HEK293 (cell line): ENCODE data around the gene LGI4.

ENCODE experiments used
- GLI2 ChIP-seq: fragments of 450-650 bp; formaldehyde crosslinking; IDR thresholded peaks from 2 replicates; pipeline ENCODE4; 2017; ENCODE audit warnings: missing biosample characterization, missing genetic modification characterization, low read depth, borderline replicate concordance
- KLF7 ChIP-seq: fragments of 450-650 bp; formaldehyde crosslinking; IDR thresholded peaks from 2 replicates; pipeline ENCODE4 v1.5.1; 2016; ENCODE audit warnings: missing biosample characterization, missing genetic modification characterization, borderline replicate concordance
- KLF8 ChIP-seq: fragments of 450-650 bp; formaldehyde crosslinking; IDR thresholded peaks from 2 replicates; pipeline ENCODE4 v1.5.1; 2016; ENCODE audit warnings: missing biosample characterization, missing genetic modification characterization
- SCRT2 ChIP-seq: fragments of 450-650 bp; formaldehyde crosslinking; IDR thresholded peaks from 2 replicates; pipeline ENCODE4 v1.5.1; 2016; ENCODE audit warnings: missing biosample characterization, missing genetic modification characterization
- ZFHX2 ChIP-seq: fragments of 450-650 bp; formaldehyde crosslinking; conservative IDR thresholded peaks from 2 replicates; pipeline ENCODE4 v1.5.1; 2016; ENCODE audit warnings: missing biosample characterization, missing genetic modification characterization
- ZFP3 ChIP-seq: fragments of 450-650 bp; formaldehyde crosslinking; IDR thresholded peaks from 2 replicates; pipeline ENCODE4 v1.5.1; 2016; ENCODE audit warnings: low read depth, missing biosample characterization, missing genetic modification characterization
- ZIC2 ChIP-seq: fragments of 450-650 bp; formaldehyde crosslinking; IDR thresholded peaks from 2 replicates; pipeline ENCODE4 v1.5.1; 2016; ENCODE audit warnings: missing biosample characterization, missing genetic modification characterization
- ZNF112 ChIP-seq: fragments of 450-650 bp; formaldehyde crosslinking; IDR thresholded peaks from 2 replicates; pipeline ENCODE4 v1.5.0; 2017; ENCODE audit warnings: missing biosample characterization, missing genetic modification characterization
- ZNF146 ChIP-seq: fragments of 450-650 bp; formaldehyde crosslinking; IDR thresholded peaks from 2 replicates; pipeline ENCODE4 v1.5.1; 2016; ENCODE audit warnings: missing biosample characterization, missing genetic modification characterization
- ZNF16 ChIP-seq: fragments of 450-650 bp; formaldehyde crosslinking; IDR thresholded peaks from 2 replicates; pipeline ENCODE4 v1.5.1; 2016; ENCODE audit warnings: low read depth, missing biosample characterization, missing genetic modification characterization
- ZNF426 ChIP-seq: fragments of 450-650 bp; formaldehyde crosslinking; IDR thresholded peaks from 2 replicates; pipeline ENCODE4 v1.5.1; 2017; ENCODE audit warnings: missing biosample characterization, missing genetic modification characterization, mild to moderate bottlenecking, inconsistent platforms, moderate library complexity
- ZNF560 ChIP-seq: fragments of 450-650 bp; formaldehyde crosslinking; IDR thresholded peaks from 2 replicates; pipeline ENCODE4 v1.5.1; 2017; ENCODE audit warnings: missing biosample characterization, missing genetic modification characterization, borderline replicate concordance
- ZNF600 ChIP-seq: fragments of 450-650 bp; formaldehyde crosslinking; IDR thresholded peaks from 2 replicates; pipeline ENCODE4 v1.5.1; 2016; ENCODE audit warnings: missing biosample characterization, missing genetic modification characterization
- ZNF707 ChIP-seq: fragments of 450-650 bp; formaldehyde crosslinking; IDR thresholded peaks from 2 replicates; pipeline ENCODE4 v1.5.1; 2016; ENCODE audit warnings: missing biosample characterization, missing genetic modification characterization
- TF ChIP-seq, protein P1 (sequence below): IDR thresholded peaks from 2 replicates; pipeline ENCODE4 v1.6.1; 2011; ENCODE audit warnings: mild to moderate bottlenecking, low read depth, low read length, borderline replicate concordance
- TF ChIP-seq, protein P2 (sequence below): fragments of 450-650 bp; formaldehyde crosslinking; IDR thresholded peaks from 2 replicates; pipeline ENCODE4 v1.5.1; 2016; ENCODE audit warnings: missing biosample characterization, missing genetic modification characterization
- TF ChIP-seq, protein P3 (sequence below): fragments of 450-650 bp; formaldehyde crosslinking; IDR thresholded peaks from 2 replicates; pipeline ENCODE4 v1.5.1; 2016; ENCODE audit warnings: missing biosample characterization, missing genetic modification characterization, low read depth
- TF ChIP-seq, protein P4 (sequence below): fragments of 450-650 bp; formaldehyde crosslinking; IDR thresholded peaks from 2 replicates; pipeline ENCODE4 v1.5.1; 2016; ENCODE audit warnings: missing biosample characterization, missing genetic modification characterization
- TF ChIP-seq, protein P5 (sequence below): fragments of 450-650 bp; IDR thresholded peaks from 2 replicates; pipeline ENCODE4 v1.5.1; 2018; ENCODE audit warnings: missing biosample characterization, mild to moderate bottlenecking, missing genetic modification characterization
- TF ChIP-seq, protein P6 (sequence below): fragments of 450-650 bp; formaldehyde crosslinking; IDR thresholded peaks from 2 replicates; pipeline ENCODE4 v1.5.1; 2016; ENCODE audit warnings: missing biosample characterization, missing genetic modification characterization, borderline replicate concordance
- TF ChIP-seq, protein P7 (sequence below): fragments of 450-650 bp; formaldehyde crosslinking; IDR thresholded peaks from 2 replicates; pipeline ENCODE4 v1.5.1; 2017; ENCODE audit warnings: missing biosample characterization, missing genetic modification characterization
- TF ChIP-seq, protein P8 (sequence below): fragments of 450-650 bp; formaldehyde crosslinking; IDR thresholded peaks from 2 replicates; pipeline ENCODE4 v1.5.1; 2016; ENCODE audit warnings: missing biosample characterization, missing genetic modification characterization

LGI4 gene

DNA sequence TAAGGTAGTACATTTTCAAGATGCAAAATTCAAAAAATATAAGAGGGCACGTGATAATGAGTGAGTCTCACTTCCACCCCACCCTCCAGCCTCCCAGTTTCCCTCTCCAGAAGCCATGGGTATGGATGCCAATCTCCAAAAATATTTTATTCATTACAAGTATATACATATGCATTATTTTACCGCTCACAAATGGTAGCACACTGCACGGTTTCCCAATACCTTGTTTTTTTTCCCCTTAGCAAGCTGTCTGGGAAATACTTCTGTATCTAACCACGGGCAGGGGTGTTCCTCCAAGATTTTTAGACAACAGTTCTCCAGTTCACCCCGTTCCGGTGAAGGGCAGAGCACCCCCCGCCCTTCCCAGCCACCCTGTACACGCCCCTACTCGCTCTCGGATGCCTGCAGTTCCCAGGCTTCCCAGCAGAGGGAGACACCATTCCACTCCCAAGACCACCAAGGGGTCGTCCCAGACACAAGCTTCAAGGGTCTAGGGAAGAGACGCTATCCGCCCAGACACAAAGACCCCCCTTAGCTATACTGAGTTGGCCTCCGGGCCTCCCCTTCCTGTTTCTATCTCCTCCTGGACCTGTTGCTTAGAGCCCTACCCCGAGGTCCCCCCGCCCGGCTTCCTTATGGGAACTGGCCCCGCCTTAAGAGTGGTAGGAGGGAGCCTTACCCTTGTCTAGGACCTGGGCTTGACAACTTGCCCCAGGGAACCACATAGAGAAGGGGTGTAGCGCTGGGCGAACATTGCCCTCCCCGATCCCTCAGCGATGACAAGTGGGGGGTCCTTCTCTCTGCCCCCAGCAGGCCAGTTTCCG lies 20.3 kb downstream of the LGI4 start (continued):
- TF ChIP-seq, protein P1, sequence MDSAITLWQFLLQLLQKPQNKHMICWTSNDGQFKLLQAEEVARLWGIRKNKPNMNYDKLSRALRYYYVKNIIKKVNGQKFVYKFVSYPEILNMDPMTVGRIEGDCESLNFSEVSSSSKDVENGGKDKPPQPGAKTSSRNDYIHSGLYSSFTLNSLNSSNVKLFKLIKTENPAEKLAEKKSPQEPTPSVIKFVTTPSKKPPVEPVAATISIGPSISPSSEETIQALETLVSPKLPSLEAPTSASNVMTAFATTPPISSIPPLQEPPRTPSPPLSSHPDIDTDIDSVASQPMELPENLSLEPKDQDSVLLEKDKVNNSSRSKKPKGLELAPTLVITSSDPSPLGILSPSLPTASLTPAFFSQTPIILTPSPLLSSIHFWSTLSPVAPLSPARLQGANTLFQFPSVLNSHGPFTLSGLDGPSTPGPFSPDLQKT = no peak
- TF ChIP-seq KLF8 (tag by site-specific recombination) = peak; percentile 93
- TF ChIP-seq, protein P2, sequence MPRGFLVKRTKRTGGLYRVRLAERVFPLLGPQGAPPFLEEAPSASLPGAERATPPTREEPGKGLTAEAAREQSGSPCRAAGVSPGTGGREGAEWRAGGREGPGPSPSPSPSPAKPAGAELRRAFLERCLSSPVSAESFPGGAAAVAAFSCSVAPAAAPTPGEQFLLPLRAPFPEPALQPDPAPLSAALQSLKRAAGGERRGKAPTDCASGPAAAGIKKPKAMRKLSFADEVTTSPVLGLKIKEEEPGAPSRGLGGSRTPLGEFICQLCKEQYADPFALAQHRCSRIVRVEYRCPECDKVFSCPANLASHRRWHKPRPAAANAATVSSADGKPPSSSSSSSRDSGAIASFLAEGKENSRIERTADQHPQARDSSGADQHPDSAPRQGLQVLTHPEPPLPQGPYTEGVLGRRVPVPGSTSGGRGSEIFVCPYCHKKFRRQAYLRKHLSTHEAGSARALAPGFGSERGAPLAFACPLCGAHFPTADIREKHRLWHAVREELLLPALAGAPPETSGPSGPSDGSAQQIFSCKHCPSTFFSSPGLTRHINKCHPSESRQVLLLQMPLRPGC = no peak; the same call in 1 of the 2 replicates
- peak; percentile 100 for TF ChIP-seq SCRT2 (tag by site-specific recombination)
- TF ChIP-seq, protein P3, sequence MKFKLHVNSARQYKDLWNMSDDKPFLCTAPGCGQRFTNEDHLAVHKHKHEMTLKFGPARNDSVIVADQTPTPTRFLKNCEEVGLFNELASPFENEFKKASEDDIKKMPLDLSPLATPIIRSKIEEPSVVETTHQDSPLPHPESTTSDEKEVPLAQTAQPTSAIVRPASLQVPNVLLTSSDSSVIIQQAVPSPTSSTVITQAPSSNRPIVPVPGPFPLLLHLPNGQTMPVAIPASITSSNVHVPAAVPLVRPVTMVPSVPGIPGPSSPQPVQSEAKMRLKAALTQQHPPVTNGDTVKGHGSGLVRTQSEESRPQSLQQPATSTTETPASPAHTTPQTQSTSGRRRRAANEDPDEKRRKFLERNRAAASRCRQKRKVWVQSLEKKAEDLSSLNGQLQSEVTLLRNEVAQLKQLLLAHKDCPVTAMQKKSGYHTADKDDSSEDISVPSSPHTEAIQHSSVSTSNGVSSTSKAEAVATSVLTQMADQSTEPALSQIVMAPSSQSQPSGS (tag by site-specific recombination) = no peak
- peak; percentile 80 for TF ChIP-seq KLF7 (tag by site-specific recombination)
- no peak for TF ChIP-seq ZIC2
- peak; percentile 34 for TF ChIP-seq ZFHX2
- no peak for TF ChIP-seq ZNF707
- TF ChIP-seq ZFP3 (tag by site-specific recombination) = no peak
- no peak for TF ChIP-seq ZNF146 (tag by site-specific recombination)
- TF ChIP-seq, protein P4, sequence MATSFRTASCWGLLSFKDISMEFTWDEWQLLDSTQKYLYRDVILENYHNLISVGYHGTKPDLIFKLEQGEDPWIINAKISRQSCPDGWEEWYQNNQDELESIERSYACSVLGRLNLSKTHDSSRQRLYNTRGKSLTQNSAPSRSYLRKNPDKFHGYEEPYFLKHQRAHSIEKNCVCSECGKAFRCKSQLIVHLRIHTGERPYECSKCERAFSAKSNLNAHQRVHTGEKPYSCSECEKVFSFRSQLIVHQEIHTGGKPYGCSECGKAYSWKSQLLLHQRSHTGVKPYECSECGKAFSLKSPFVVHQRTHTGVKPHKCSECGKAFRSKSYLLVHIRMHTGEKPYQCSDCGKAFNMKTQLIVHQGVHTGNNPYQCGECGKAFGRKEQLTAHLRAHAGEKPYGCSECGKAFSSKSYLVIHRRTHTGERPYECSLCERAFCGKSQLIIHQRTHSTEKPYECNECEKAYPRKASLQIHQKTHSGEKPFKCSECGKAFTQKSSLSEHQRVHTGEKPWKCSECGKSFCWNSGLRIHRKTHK (tag by site-specific recombination) = no peak
- TF ChIP-seq ZNF112 (tag by site-specific recombination) = no peak
- no peak for TF ChIP-seq ZNF426
- TF ChIP-seq, protein P5, sequence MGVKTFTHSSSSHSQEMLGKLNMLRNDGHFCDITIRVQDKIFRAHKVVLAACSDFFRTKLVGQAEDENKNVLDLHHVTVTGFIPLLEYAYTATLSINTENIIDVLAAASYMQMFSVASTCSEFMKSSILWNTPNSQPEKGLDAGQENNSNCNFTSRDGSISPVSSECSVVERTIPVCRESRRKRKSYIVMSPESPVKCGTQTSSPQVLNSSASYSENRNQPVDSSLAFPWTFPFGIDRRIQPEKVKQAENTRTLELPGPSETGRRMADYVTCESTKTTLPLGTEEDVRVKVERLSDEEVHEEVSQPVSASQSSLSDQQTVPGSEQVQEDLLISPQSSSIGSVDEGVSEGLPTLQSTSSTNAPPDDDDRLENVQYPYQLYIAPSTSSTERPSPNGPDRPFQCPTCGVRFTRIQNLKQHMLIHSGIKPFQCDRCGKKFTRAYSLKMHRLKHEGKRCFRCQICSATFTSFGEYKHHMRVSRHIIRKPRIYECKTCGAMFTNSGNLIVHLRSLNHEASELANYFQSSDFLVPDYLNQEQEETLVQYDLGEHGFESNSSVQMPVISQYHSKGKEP (tag by site-specific recombination) = no peak
- no peak for TF ChIP-seq ZNF560 (tag by site-specific recombination)
- TF ChIP-seq GLI2 (tag by site-specific recombination) = no peak
- TF ChIP-seq, protein P6, sequence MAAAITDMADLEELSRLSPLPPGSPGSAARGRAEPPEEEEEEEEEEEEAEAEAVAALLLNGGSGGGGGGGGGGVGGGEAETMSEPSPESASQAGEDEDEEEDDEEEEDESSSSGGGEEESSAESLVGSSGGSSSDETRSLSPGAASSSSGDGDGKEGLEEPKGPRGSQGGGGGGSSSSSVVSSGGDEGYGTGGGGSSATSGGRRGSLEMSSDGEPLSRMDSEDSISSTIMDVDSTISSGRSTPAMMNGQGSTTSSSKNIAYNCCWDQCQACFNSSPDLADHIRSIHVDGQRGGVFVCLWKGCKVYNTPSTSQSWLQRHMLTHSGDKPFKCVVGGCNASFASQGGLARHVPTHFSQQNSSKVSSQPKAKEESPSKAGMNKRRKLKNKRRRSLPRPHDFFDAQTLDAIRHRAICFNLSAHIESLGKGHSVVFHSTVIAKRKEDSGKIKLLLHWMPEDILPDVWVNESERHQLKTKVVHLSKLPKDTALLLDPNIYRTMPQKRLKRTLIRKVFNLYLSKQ (tag by site-specific recombination) = no peak
- TF ChIP-seq, protein P7, sequence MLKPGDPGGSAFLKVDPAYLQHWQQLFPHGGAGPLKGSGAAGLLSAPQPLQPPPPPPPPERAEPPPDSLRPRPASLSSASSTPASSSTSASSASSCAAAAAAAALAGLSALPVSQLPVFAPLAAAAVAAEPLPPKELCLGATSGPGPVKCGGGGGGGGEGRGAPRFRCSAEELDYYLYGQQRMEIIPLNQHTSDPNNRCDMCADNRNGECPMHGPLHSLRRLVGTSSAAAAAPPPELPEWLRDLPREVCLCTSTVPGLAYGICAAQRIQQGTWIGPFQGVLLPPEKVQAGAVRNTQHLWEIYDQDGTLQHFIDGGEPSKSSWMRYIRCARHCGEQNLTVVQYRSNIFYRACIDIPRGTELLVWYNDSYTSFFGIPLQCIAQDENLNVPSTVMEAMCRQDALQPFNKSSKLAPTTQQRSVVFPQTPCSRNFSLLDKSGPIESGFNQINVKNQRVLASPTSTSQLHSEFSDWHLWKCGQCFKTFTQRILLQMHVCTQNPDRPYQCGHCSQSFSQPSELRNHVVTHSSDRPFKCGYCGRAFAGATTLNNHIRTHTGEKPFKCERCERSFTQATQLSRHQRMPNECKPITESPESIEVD (tag by site-specific recombination) = no peak
- no peak for TF ChIP-seq ZNF16 (tag by site-specific recombination)
- TF ChIP-seq ZNF600 = peak; percentile 66
- TF ChIP-seq, protein P8, sequence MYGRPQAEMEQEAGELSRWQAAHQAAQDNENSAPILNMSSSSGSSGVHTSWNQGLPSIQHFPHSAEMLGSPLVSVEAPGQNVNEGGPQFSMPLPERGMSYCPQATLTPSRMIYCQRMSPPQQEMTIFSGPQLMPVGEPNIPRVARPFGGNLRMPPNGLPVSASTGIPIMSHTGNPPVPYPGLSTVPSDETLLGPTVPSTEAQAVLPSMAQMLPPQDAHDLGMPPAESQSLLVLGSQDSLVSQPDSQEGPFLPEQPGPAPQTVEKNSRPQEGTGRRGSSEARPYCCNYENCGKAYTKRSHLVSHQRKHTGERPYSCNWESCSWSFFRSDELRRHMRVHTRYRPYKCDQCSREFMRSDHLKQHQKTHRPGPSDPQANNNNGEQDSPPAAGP = peak; percentile 90
